GM12892 (cell line): ENCODE measurements around the gene PIEZO1.

Experiments
- POLR2A ChIP-seq: IDR thresholded peaks from 2 replicates; pipeline ENCODE4 v1.6.1; 2011; ENCODE audit warnings: low read depth, low read length, control low read depth
- POLR2AphosphoS5 ChIP-seq: IDR thresholded peaks from 2 replicates; pipeline ENCODE4 v1.6.1; 2011; ENCODE audit warnings: low read depth, low read length, control low read depth

- TF ChIP-seq POLR2AphosphoS5, result no peak
- no peak for TF ChIP-seq POLR2A
Measured at GRCh38 chr16:88706965-88707826, 77.8 kb downstream of the PIEZO1 start.
